ENCODE data around the gene LTO1.
A peak's percentile ranks its signal among the peaks of the same experiment; 100 is the strongest.

The LTO1 gene

GRCh38 chr11:69650081-69650831 is 24.9 kb downstream of the LTO1 start:
- Histone ChIP-seq H3K27ac (ENCODE audit: low read depth, low read length) (no peak overlapping the region), H3K79me2 (ENCODE audit: control insufficient read depth, insufficient read depth, low read length, unreplicated experiment) (peaks cover 41% of the 10 kb centered on the region), H3K4me1 (ENCODE audit: control insufficient read depth, insufficient read depth, low read length, unreplicated experiment) (peaks cover 2% of the 10 kb centered on the region), H2AFZ (ENCODE audit: low read length, unreplicated experiment) (no peak overlapping the region), H3K4me3 (ENCODE audit: low read depth, low read length) (no peak overlapping the region), H3K36me3 (ENCODE audit: insufficient read depth, low read length) (peaks cover 48% of the 10 kb centered on the region), H3K27me3 (ENCODE audit: insufficient read depth, low read length) (no peaks in the 10 kb centered on the region)

- Histone ChIP-seq H3K4me1 (ENCODE audit: control insufficient read depth, insufficient read depth, low read length, unreplicated experiment) (peaks cover 9% of the 10 kb centered on the region), H3K27ac (ENCODE audit: low read depth, low read length) (no peak overlapping the region)
Observed at GRCh38 chr11:69649576-69649900, 25.6 kb downstream of the LTO1 start.

GRCh38 chr11:69648679-69649575 is 26.2 kb downstream of the LTO1 start:
- Histone ChIP-seq H3K79me2 (ENCODE audit: control insufficient read depth, insufficient read depth, low read length, unreplicated experiment) (peaks cover 54% of the 10 kb centered on the region), H3K4me1 (ENCODE audit: control insufficient read depth, insufficient read depth, low read length, unreplicated experiment) (peaks cover 14% of the 10 kb centered on the region), H3K27me3 (ENCODE audit: insufficient read depth, low read length) (no peaks in the 10 kb centered on the region), H3K4me3 (ENCODE audit: low read depth, low read length) (no peak overlapping the region), H2AFZ (ENCODE audit: low read length, unreplicated experiment) (no peak overlapping the region), H3K36me3 (ENCODE audit: insufficient read depth, low read length) (peaks cover 50% of the 10 kb centered on the region), H3K27ac (ENCODE audit: low read depth, low read length) (no peak overlapping the region)

More at GRCh38 chr11:69649576-69649900, 25.6 kb downstream of the LTO1 start:
- Histone ChIP-seq H3K4me3 (ENCODE audit: low read depth, low read length) (no peak overlapping the region), H2AFZ (ENCODE audit: low read length, unreplicated experiment) (no peak overlapping the region), H3K79me2 (ENCODE audit: control insufficient read depth, insufficient read depth, low read length, unreplicated experiment) (peaks cover 48% of the 10 kb centered on the region), H3K36me3 (ENCODE audit: insufficient read depth, low read length) (peaks cover 50% of the 10 kb centered on the region), H3K27me3 (ENCODE audit: insufficient read depth, low read length) (no peaks in the 10 kb centered on the region)

GRCh38 chr11:69647761-69648497 is 27.2 kb downstream of the LTO1 start:
- H3K79me2 ChIP-seq (ENCODE audit: control insufficient read depth, insufficient read depth, low read length, unreplicated experiment), result peaks cover 62% of the 10 kb centered on the region
- peaks cover 52% of the 10 kb centered on the region for H3K36me3 ChIP-seq (ENCODE audit: insufficient read depth, low read length)
- no peak overlapping the region for H3K27ac ChIP-seq (ENCODE audit: low read depth, low read length)
- H3K27me3 ChIP-seq (ENCODE audit: insufficient read depth, low read length), result no peaks in the 10 kb centered on the region
- no peak overlapping the region for H2AFZ ChIP-seq (ENCODE audit: low read length, unreplicated experiment)
- H3K4me1 ChIP-seq (ENCODE audit: control insufficient read depth, insufficient read depth, low read length, unreplicated experiment), result peaks cover 19% of the 10 kb centered on the region
- H3K4me3 ChIP-seq (ENCODE audit: low read depth, low read length), result no peak overlapping the region

- peaks cover 68% of the 10 kb centered on the region for H3K79me2 ChIP-seq (ENCODE audit: control insufficient read depth, insufficient read depth, low read length, unreplicated experiment)
- no peak overlapping the region for H3K27ac ChIP-seq (ENCODE audit: low read depth, low read length)
- no peak overlapping the region for H3K4me3 ChIP-seq (ENCODE audit: low read depth, low read length)
- no peak overlapping the region for H2AFZ ChIP-seq (ENCODE audit: low read length, unreplicated experiment)
- H3K4me1 ChIP-seq (ENCODE audit: control insufficient read depth, insufficient read depth, low read length, unreplicated experiment), result peaks cover 19% of the 10 kb centered on the region
- H3K36me3 ChIP-seq (ENCODE audit: insufficient read depth, low read length), result peaks cover 55% of the 10 kb centered on the region
- no peaks in the 10 kb centered on the region for H3K27me3 ChIP-seq (ENCODE audit: insufficient read depth, low read length)
Observed at GRCh38 chr11:69647390-69647748, 27.8 kb downstream of the LTO1 start.

GRCh38 chr11:69646493-69647389 is 28.4 kb downstream of the LTO1 start:
- Histone ChIP-seq H3K4me1 (ENCODE audit: control insufficient read depth, insufficient read depth, low read length, unreplicated experiment) (peaks cover 19% of the 10 kb centered on the region), H3K27me3 (ENCODE audit: insufficient read depth, low read length) (no peaks in the 10 kb centered on the region), H3K4me3 (ENCODE audit: low read depth, low read length) (no peak overlapping the region), H3K36me3 (ENCODE audit: insufficient read depth, low read length) (peaks cover 49% of the 10 kb centered on the region), H3K27ac (ENCODE audit: low read depth, low read length) (no peak overlapping the region), H3K79me2 (ENCODE audit: control insufficient read depth, insufficient read depth, low read length, unreplicated experiment) (peaks cover 73% of the 10 kb centered on the region), H2AFZ (ENCODE audit: low read length, unreplicated experiment) (no peak overlapping the region)

- Histone ChIP-seq H3K27ac (ENCODE audit: low read depth, low read length) (no peak overlapping the region), H3K36me3 (ENCODE audit: insufficient read depth, low read length) (peaks cover 45% of the 10 kb centered on the region; the same call in 1 of the 2 replicates), H2AFZ (ENCODE audit: low read length, unreplicated experiment) (no peak overlapping the region), H3K4me1 (ENCODE audit: control insufficient read depth, insufficient read depth, low read length, unreplicated experiment) (peaks cover 19% of the 10 kb centered on the region), H3K27me3 (ENCODE audit: insufficient read depth, low read length) (no peaks in the 10 kb centered on the region), H3K79me2 (ENCODE audit: control insufficient read depth, insufficient read depth, low read length, unreplicated experiment) (peaks cover 81% of the 10 kb centered on the region), H3K4me3 (ENCODE audit: low read depth, low read length) (no peak overlapping the region)
Observed at GRCh38 chr11:69645801-69646492, 29.2 kb downstream of the LTO1 start.

- Histone ChIP-seq H3K27me3 (ENCODE audit: insufficient read depth, low read length) (no peaks in the 10 kb centered on the region), H3K36me3 (ENCODE audit: insufficient read depth, low read length) (peaks cover 41% of the 10 kb centered on the region; the same call in 1 of the 2 replicates), H3K4me3 (ENCODE audit: low read depth, low read length) (peak overlapping the region; percentile 98), H3K4me1 (ENCODE audit: control insufficient read depth, insufficient read depth, low read length, unreplicated experiment) (peaks cover 19% of the 10 kb centered on the region), H3K79me2 (ENCODE audit: control insufficient read depth, insufficient read depth, low read length, unreplicated experiment) (peaks cover 88% of the 10 kb centered on the region), H3K27ac (ENCODE audit: low read depth, low read length) (0 out of 2 replicates have a peak overlapping the region, but pooled peaks have one; percentile 6), H2AFZ (ENCODE audit: low read length, unreplicated experiment) (no peak overlapping the region)
Observed at GRCh38 chr11:69644962-69645675, 30.0 kb downstream of the LTO1 start.
